ENCODE results near the gene ANTXR2.

The ANTXR2 gene

DNA sequence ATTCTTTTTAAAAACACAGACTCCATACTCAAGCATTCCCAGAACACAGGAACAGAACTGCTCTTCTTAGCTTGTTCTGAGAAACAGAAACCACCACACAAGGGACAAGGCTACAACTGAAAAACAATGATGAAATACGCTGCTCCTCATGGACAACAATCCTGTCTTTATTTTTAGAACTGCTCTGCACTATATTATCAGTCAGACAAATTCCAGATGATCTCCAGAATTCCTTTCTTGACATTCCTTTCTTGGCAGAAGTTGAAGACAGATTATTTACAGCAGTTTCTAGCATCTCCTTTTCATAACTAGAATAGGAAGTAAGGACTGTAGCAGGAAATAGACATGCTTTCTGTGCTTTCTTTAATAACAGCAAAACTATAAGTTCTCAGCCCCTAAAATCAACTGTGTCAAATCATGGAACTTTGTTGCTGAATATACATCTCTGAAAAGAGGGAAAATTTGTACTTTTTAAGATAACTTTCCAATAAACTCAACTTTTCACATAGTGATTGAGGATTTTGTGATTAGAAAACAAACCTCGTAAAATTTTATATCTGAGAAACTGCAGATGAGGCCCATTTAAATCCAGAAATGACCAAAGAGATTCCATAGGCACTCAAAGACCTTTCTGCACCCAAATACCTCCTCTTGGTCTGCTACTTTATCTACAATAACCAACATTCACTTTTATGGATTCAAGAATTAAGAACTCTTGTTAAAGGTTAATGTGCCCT is 35.9 kb downstream of the ANTXR2 start:
- TF ChIP-seq EP300 (IDR thresholded peaks at IDR 0.05; ENCODE audit: borderline replicate concordance) (no peak), TCF12 (IDR thresholded peaks at IDR 0.05; ENCODE audit: low read depth) (no peak), CREB1 (IDR thresholded peaks at IDR 0.05; ENCODE audit: low read depth) (no peak)
- TF ChIP-seq, protein P1, sequence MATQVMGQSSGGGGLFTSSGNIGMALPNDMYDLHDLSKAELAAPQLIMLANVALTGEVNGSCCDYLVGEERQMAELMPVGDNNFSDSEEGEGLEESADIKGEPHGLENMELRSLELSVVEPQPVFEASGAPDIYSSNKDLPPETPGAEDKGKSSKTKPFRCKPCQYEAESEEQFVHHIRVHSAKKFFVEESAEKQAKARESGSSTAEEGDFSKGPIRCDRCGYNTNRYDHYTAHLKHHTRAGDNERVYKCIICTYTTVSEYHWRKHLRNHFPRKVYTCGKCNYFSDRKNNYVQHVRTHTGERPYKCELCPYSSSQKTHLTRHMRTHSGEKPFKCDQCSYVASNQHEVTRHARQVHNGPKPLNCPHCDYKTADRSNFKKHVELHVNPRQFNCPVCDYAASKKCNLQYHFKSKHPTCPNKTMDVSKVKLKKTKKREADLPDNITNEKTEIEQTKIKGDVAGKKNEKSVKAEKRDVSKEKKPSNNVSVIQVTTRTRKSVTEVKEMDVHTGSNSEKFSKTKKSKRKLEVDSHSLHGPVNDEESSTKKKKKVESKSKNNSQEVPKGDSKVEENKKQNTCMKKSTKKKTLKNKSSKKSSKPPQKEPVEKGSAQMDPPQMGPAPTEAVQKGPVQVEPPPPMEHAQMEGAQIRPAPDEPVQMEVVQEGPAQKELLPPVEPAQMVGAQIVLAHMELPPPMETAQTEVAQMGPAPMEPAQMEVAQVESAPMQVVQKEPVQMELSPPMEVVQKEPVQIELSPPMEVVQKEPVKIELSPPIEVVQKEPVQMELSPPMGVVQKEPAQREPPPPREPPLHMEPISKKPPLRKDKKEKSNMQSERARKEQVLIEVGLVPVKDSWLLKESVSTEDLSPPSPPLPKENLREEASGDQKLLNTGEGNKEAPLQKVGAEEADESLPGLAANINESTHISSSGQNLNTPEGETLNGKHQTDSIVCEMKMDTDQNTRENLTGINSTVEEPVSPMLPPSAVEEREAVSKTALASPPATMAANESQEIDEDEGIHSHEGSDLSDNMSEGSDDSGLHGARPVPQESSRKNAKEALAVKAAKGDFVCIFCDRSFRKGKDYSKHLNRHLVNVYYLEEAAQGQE (IDR thresholded peaks at IDR 0.05; ENCODE audit: low read depth): no peak

DNA sequence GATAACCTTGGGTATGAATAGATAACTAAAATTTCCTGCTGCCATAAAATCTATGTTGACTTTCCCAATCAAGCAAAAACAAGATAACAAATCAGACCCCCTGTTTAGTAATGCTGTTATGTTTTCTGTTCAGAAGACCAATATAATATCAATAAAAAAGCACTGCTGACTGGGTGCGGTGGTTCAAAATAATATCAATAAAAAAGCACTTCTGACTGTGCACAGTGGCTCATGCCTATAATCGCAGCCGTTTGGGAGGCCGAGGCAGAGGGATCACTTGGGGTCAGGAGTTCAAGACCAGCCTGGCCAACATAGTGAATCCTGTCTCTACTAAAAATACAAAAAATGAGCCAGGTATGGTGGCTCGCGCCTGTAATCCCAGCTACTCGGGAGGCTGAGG is 36.7 kb downstream of the ANTXR2 start:
- TF ChIP-seq CEBPB (IDR thresholded peaks at IDR 0.05) (no peak), TEAD4 (IDR thresholded peaks at IDR 0.05) (no peak), EP300 (IDR thresholded peaks at IDR 0.05; ENCODE audit: borderline replicate concordance) (no peak), CREB1 (IDR thresholded peaks at IDR 0.05; ENCODE audit: low read depth) (no peak), TCF12 (IDR thresholded peaks at IDR 0.05; ENCODE audit: low read depth) (no peak), ZBTB7A (IDR thresholded peaks at IDR 0.05; ENCODE audit: low read depth) (no peak), YY1 (IDR thresholded peaks at IDR 0.05; ENCODE audit: low read depth) (no peak), RAD21 (IDR thresholded peaks at IDR 0.05; ENCODE audit: low read depth) (no peak), FOXM1 (IDR thresholded peaks at IDR 0.05; ENCODE audit: borderline replicate concordance, low read depth) (no peak), NFIC (IDR thresholded peaks at IDR 0.05) (no peak), EGR1 (IDR thresholded peaks at IDR 0.05) (no peak), TAF1 (IDR thresholded peaks at IDR 0.05; ENCODE audit: low read depth) (no peak)
- TF ChIP-seq, protein P2, sequence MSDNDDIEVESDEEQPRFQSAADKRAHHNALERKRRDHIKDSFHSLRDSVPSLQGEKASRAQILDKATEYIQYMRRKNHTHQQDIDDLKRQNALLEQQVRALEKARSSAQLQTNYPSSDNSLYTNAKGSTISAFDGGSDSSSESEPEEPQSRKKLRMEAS (IDR thresholded peaks at IDR 0.05): no peak
- TF ChIP-seq, protein P3, sequence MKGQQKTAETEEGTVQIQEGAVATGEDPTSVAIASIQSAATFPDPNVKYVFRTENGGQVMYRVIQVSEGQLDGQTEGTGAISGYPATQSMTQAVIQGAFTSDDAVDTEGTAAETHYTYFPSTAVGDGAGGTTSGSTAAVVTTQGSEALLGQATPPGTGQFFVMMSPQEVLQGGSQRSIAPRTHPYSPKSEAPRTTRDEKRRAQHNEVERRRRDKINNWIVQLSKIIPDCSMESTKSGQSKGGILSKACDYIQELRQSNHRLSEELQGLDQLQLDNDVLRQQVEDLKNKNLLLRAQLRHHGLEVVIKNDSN (IDR thresholded peaks at IDR 0.05): no peak
- TF ChIP-seq, protein P1 (IDR thresholded peaks at IDR 0.05; ENCODE audit: low read depth): no peak

DNA sequence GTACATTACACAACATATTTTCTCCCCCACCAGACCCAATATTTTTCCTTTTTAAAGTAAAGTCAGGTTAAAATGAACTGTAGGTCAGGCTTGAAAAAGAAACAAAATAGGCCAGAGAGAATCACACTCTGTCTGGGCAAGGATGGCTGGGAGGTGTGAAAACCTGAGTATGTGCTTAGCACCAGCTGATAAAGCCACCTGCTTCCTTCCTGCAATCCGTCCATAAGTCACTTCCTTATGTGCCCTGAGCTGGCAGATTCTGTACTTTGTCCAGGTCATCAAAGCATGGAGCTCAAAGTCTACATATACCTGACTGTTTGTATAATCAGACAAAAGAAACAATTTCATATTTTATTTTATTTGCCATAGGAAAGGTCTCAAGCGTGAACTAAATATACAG is 37.7 kb downstream of the ANTXR2 start:
- TF ChIP-seq CEBPB (IDR thresholded peaks at IDR 0.05): no peak
- no peak for TF ChIP-seq ZBTB7A (IDR thresholded peaks at IDR 0.05; ENCODE audit: low read depth)
- TF ChIP-seq EGR1 (IDR thresholded peaks at IDR 0.05): no peak
- no peak for TF ChIP-seq TAF1 (IDR thresholded peaks at IDR 0.05; ENCODE audit: low read depth)
- TF ChIP-seq, protein P1 (IDR thresholded peaks at IDR 0.05; ENCODE audit: low read depth): no peak
- no peak for TF ChIP-seq RAD21 (IDR thresholded peaks at IDR 0.05; ENCODE audit: low read depth)
- TF ChIP-seq CREB1 (IDR thresholded peaks at IDR 0.05; ENCODE audit: low read depth): no peak
- TF ChIP-seq FOXM1 (IDR thresholded peaks at IDR 0.05; ENCODE audit: borderline replicate concordance, low read depth): no peak
- TF ChIP-seq TEAD4 (IDR thresholded peaks at IDR 0.05): no peak
- no peak for TF ChIP-seq NFIC (IDR thresholded peaks at IDR 0.05)
- TF ChIP-seq EP300 (IDR thresholded peaks at IDR 0.05; ENCODE audit: borderline replicate concordance): no peak
- TF ChIP-seq YY1 (IDR thresholded peaks at IDR 0.05; ENCODE audit: low read depth): no peak
- TF ChIP-seq TCF12 (IDR thresholded peaks at IDR 0.05; ENCODE audit: low read depth): no peak
- TF ChIP-seq, protein P3 (IDR thresholded peaks at IDR 0.05): no peak
- TF ChIP-seq, protein P2 (IDR thresholded peaks at IDR 0.05): no peak

DNA sequence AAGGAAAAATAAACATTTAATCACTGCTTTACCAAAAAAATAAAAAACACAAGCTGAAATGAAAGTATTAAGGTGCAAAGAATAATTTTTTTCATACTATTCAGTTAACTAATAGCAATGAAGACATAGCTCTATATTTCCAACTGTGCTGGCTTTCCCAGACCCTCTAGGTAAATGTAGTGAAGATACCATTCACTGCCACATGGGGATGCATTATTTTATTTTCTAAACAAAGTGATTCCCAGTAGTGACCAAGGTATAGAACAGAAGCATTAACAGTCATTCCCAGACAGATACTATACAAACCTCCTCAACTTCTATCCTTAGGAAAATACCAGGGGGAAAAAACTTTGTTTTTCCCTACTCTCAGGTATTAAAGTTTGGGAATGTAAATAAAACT is 39.4 kb downstream of the ANTXR2 start:
- no peak for TF ChIP-seq ZBTB7A (IDR thresholded peaks at IDR 0.05; ENCODE audit: low read depth)
- TF ChIP-seq CEBPB (IDR thresholded peaks at IDR 0.05): no peak
- TF ChIP-seq, protein P2 (IDR thresholded peaks at IDR 0.05): no peak
- no peak for TF ChIP-seq FOXM1 (IDR thresholded peaks at IDR 0.05; ENCODE audit: borderline replicate concordance, low read depth)
- no peak for TF ChIP-seq YY1 (IDR thresholded peaks at IDR 0.05; ENCODE audit: low read depth)
- TF ChIP-seq, protein P3 (IDR thresholded peaks at IDR 0.05): no peak
- TF ChIP-seq NFIC (IDR thresholded peaks at IDR 0.05): no peak
- TF ChIP-seq CREB1 (IDR thresholded peaks at IDR 0.05; ENCODE audit: low read depth): no peak
- TF ChIP-seq TCF12 (IDR thresholded peaks at IDR 0.05; ENCODE audit: low read depth): no peak
- TF ChIP-seq TAF1 (IDR thresholded peaks at IDR 0.05; ENCODE audit: low read depth): no peak
- TF ChIP-seq RAD21 (IDR thresholded peaks at IDR 0.05; ENCODE audit: low read depth): no peak
- TF ChIP-seq EGR1 (IDR thresholded peaks at IDR 0.05): no peak
- no peak for TF ChIP-seq TEAD4 (IDR thresholded peaks at IDR 0.05)
- TF ChIP-seq EP300 (IDR thresholded peaks at IDR 0.05; ENCODE audit: borderline replicate concordance): no peak

Measured in Ishikawa (cell line).